HG02678 (cell line): Measurements from ENCODE around the gene C1RL.
"Not testable (repeated sequence)": the region's sequence is repeated elsewhere in the genome, so short reads cannot be mapped to it uniquely, and the experiment has no call there.

Experiments used
- ATAC-seq: cut with Tn5 transposase; IDR thresholded peaks from one replicate; pipeline ENCODE4 v1.9.1; 2021; ENCODE audit warnings: mild to moderate bottlenecking, moderate library complexity; ENCODE audit not compliant: unreplicated experiment

The C1RL gene

GRCh38 chr12:7067096-7067495 lies 41.9 kb downstream of the C1RL start:
- no peak for ATAC-seq

GRCh38 chr12:7066596-7066995 lies 42.4 kb downstream of the C1RL start:
- ATAC-seq: no peak

GRCh38 chr12:7065073-7065623 lies 43.9 kb downstream of the C1RL start:
- no peak for ATAC-seq

- no peak for ATAC-seq
Measured at GRCh38 chr12:7064516-7064915, 44.5 kb downstream of the C1RL start.

- no peak for ATAC-seq
Measured at GRCh38 chr12:7061596-7061995, 47.4 kb downstream of the C1RL start.

GRCh38 chr12:7061138-7061537 lies 47.9 kb downstream of the C1RL start:
- ATAC-seq: no peak

DNA sequence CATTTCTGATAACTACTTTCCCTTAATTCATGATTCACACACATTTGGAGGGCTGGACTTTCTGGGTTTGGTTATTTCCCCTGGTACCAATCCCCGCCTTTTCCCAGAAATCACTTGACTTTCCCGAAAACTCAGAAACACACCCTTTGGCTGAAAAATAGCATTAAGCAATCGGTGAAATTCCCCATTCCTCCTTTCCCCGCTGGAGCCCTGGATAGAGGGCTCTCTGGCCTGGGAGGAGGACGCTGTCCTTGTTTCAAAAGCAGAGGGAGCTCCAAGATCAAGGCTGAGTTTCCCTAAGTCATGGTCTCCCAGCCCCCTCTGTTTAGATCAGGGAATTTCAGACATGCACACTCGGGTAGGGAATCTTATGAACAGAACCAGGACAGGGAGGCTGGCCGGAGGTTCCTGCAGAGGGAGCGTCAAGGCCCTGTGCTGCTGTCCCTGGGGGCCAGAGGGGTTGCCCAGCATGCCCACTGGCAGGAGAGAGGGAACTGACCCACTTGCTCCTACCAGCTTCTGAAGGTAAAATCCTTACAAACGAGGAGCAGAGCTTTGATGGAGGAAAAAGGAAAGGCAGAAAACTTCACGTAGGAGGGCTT lies 48.6 kb downstream of the C1RL start, which contains the start of gene C1S:
Gene C1S (plus strand): TSS at position 366 of the 602 bp plus-strand sequence. CDS start 1,195 bp downstream, outside the sequence.
- ATAC-seq: no peak

- no peak for ATAC-seq
Measured at GRCh38 chr12:7059780-7060179, 49.2 kb downstream of the C1RL start.

- ATAC-seq: no peak
Measured at GRCh38 chr12:7058850-7059395, 50.1 kb downstream of the C1RL start.

DNA sequence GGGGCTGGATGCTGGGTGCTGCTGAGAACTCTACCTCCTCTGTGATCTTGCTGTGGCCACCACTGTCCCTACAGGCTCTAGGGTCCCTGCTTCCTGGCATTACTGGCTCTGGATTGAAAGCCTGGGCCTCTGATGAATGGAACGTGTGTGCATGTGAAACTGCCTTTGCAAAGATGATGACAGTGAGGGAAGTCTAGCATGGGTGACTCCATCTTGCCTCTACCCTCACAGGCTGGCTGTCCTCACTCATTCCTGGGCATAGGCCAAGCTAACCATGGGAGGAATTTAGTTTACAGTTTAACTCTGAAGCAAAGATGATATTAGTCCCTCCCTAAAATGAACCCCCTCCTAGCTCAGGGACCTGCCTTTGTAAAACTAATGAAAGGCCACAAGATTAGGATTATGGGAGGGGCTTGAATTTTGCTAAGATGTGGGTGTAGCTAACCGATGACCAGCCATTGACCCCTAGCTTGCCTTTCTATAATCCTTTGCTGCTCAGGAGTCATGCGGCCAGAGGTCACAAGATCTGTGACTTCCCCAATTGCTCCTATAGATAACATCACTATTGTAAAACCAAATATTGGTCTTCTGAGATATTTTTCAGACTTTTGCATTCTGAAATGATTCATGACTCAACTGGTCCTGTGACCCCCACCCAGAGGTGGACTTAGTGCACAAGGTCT lies 50.7 kb downstream of the C1RL start:
- ATAC-seq: no peak

- not testable (repeated sequence) for ATAC-seq
Measured at GRCh38 chr12:7055736-7056135, 53.3 kb downstream of the C1RL start.

DNA sequence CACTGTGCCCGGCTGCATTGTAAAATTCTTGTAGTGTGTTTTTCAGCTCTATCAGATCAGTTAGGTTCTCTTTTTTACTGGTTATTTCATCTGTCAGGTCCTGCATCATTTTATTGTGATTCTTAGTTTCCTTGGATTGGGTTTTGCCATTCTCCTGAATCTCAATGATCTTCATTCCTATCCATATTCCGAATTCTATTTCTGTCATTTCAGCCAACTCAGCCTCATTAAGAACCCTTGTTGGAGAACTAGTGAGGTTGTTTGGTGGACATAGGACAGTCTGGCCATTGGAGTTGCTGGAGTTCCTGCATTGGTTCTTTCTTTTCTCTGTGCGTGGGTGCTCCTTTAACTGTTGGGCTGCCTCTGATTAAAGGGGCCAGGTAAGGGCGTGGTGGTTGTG lies 54.1 kb downstream of the C1RL start:
- ATAC-seq: no peak

DNA sequence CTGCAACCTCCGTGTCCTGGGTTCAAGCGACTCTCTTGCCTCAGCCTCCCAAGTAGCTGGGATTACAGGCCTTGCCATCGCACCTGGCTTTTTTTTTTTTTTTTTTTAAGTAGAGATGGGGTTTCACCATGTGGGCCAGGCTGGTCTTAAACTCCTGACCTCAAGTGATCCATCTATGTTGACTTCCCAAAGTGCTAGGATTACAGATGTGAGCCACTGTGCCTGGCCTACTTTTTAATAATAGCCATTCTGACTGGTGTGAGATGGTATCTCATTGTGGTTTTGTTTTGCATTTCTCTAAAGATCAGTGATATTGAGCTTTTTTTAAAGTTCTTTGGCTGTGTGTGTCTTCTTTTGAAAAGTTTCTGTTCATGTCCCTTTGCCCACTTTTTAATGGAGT lies 59.0 kb downstream of the C1RL start:
- ATAC-seq: not testable (repeated sequence)

DNA sequence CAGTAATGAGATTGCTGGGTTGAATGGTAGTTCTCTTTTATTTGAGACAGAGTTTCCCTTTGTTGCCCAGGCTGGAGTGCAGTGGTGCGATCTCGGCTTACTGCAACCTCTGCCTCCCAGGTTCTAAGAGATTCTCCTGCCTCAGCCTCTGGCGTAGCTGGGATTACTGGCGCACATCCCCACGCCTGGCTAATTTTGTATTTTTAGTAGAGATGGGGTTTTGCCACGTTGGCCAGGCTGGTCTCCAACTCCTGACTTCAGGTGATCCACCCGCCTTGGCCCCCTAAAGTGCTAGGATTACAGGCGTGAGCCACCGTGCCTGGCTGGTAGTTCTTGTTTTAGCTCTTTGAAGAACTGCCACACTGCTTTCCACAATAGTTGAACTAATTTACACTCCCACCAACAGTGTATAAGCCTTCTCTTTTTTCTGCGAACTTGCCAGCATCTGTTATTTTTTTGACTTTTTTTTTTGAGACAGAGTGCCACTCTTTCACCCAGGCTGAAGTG lies 59.5 kb downstream of the C1RL start:
- ATAC-seq: not testable (repeated sequence)

GRCh38 chr12:7047306-7047705 lies 61.7 kb downstream of the C1RL start:
- no peak for ATAC-seq

GRCh38 chr12:7046383-7047105 lies 62.5 kb downstream of the C1RL start:
- no peak for ATAC-seq

DNA sequence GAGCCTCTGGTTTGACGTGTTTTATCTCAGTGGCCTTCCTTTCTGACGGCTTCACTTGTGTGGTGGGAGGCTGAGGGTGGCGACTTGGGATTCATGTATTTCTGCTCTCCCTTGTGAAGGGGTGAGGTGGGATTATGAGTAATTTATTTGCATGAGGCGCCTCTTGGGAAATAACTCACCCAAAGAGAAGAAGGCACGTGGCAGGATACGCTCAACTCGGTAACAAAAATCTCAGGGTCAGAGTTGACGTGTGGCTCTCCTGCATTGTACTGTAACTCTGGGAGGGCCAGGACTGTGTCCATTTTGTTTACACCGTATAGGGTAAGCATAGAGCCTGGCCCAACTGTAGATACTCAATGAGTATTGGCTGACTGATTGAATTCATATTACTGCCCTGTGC lies 63.1 kb downstream of the C1RL start:
- ATAC-seq: no peak
